H1 (cell line): ENCODE results near the gene RIN1. TPM values are rescaled to one million over a fixed set of nuclear protein-coding genes. Genes with fewer than 3 reads are reported as not detected.

ENCODE experiments used
- BCL11A ChIP-seq, 2 experiments: IDR thresholded peaks; one replicate each; pipeline ENCODE4 v1.6.1; 2011; ENCODE audit warnings: low read depth in 2 of 2, low read length in 2 of 2, mild to moderate bottlenecking in 2 of 2
- BRCA1 ChIP-seq: IDR thresholded peaks from 2 replicates; pipeline ENCODE4 v1.6.1; 2012; ENCODE audit warnings: low read depth, low read length, improper control_type of control experiment
- CHD2 ChIP-seq: IDR thresholded peaks from 2 replicates; pipeline ENCODE4 v1.6.1; 2012; ENCODE audit warnings: low read length, improper control_type of control experiment
- CTBP2 ChIP-seq: IDR thresholded peaks from 2 replicates; pipeline ENCODE4 v1.7.0; 2011; ENCODE audit warnings: borderline replicate concordance, mild to moderate bottlenecking, moderate library complexity, mixed read lengths, low read length; ENCODE audit not compliant: insufficient read depth, insufficient read length
- EP300 ChIP-seq, 2 experiments: IDR thresholded peaks; 1 replicate in 1 of 2; 2 replicates in 1 of 2; pipeline ENCODE4 v1.6.1; 2011 to 2012; ENCODE audit warnings: low read depth in 2 of 2, low read length in 2 of 2, mild to moderate bottlenecking in 2 of 2, borderline replicate concordance in 1 of 2, inconsistent platforms in 1 of 2, moderate library complexity in 1 of 2
- KDM1A ChIP-seq: fragments of 200-600, 300-600 bp; sonication (generic); IDR thresholded peaks from 2 replicates; pipeline ENCODE4 v1.7.1; 2016; ENCODE audit warnings: mild to moderate bottlenecking, low read length, borderline replicate concordance
- KDM5A ChIP-seq: fragments of 200-600 bp; IDR thresholded peaks from 2 replicates; pipeline ENCODE4 v1.7.1; 2012; ENCODE audit warnings: mild to moderate bottlenecking, low read length, inconsistent platforms, mixed read lengths
- MAFK ChIP-seq: IDR thresholded peaks from 2 replicates; pipeline ENCODE4 v1.6.1; 2012; ENCODE audit warnings: low read depth, mild to moderate bottlenecking, improper control_type of control experiment, low read length
- NRF1 ChIP-seq: IDR thresholded peaks from 2 replicates; pipeline ENCODE4 v1.6.1; 2011; ENCODE audit warnings: mild to moderate bottlenecking, low read depth, low read length, improper control_type of control experiment
- PHF8 ChIP-seq: fragments of 200-600 bp; sonication (generic); conservative IDR thresholded peaks from 2 replicates; pipeline ENCODE4 v1.7.1; 2012; ENCODE audit warnings: low read depth, mild to moderate bottlenecking, inconsistent platforms, low read length, moderate library complexity
- POLR2A ChIP-seq, 2 experiments: IDR thresholded peaks; 1 replicate in 1 of 2; 2 replicates in 1 of 2; pipeline ENCODE4 v1.6.1; 2011; ENCODE audit warnings: low read depth in 2 of 2, low read length in 2 of 2, mild to moderate bottlenecking in 2 of 2; ENCODE audit errors: control extremely low read depth in 1 of 2
- POLR2AphosphoS5 ChIP-seq: IDR thresholded peaks from 2 replicates; pipeline ENCODE4 v1.6.1; 2011; ENCODE audit warnings: low read depth, low read length
- RBBP5 ChIP-seq: IDR thresholded peaks from 2 replicates; pipeline ENCODE4 v1.7.1; 2012; ENCODE audit warnings: low read depth, mild to moderate bottlenecking, inconsistent platforms, low read length, moderate library complexity, borderline replicate concordance
- SIRT6 ChIP-seq: IDR thresholded peaks from one replicate; pipeline ENCODE4 v1.7.1; 2012; ENCODE audit warnings: low read length, inconsistent platforms
- SP1 ChIP-seq: IDR thresholded peaks from 2 replicates; pipeline ENCODE4 v1.6.1; 2011; ENCODE audit warnings: low read depth, low read length
- SP2 ChIP-seq: IDR thresholded peaks from 2 replicates; pipeline ENCODE4 v1.6.1; 2012; ENCODE audit warnings: mild to moderate bottlenecking, low read length, inconsistent platforms
- SP4 ChIP-seq: IDR thresholded peaks from 2 replicates; pipeline ENCODE4 v1.6.1; 2012; ENCODE audit warnings: low read length, inconsistent platforms
- SRF ChIP-seq: IDR thresholded peaks from 2 replicates; pipeline ENCODE4 v1.6.1; 2011; ENCODE audit warnings: mild to moderate bottlenecking, low read depth, low read length, moderate library complexity
- TAF1 ChIP-seq: IDR thresholded peaks from 2 replicates; pipeline ENCODE4 v1.6.1; 2011; ENCODE audit warnings: mild to moderate bottlenecking, low read depth, low read length
- TBP ChIP-seq: IDR thresholded peaks from 2 replicates; pipeline ENCODE4 v1.6.1; 2011; ENCODE audit warnings: low read depth, low read length, improper control_type of control experiment
- YY1 ChIP-seq: IDR thresholded peaks from 2 replicates; pipeline ENCODE4 v1.6.1; 2011; ENCODE audit warnings: low read depth, mild to moderate bottlenecking, low read length
- polyA plus RNA-seq, 7 experiments: library from polyadenylated mRNA; depleted of rRNA in 3 of 7; stranded (reverse) in 5 of 7; unstranded in 2 of 7; fragments of >200 nt in 5 of 7; fragments of 200-250 nt in 2 of 7; gene quantifications; 1 replicate in 5 of 7; 2 replicates in 1 of 7; 4 replicates in 1 of 7; pipeline versions ENCODE4 v1.2.1 to v1.2.3, GENCODE V29; 2011 to 2013; ENCODE audit warnings: missing spikeins in 2 of 7, mixed read lengths in 2 of 7
- total RNA-seq: library from RNA; stranded (reverse); fragmentation: NEBNext Ultra II Directional; extraction: Animal tissue kit (Norgen Biotek cat#: 25700); gene quantifications from 2 replicates; pipeline ENCODE4 v1.2.1, GENCODE V29; 2021
- TF ChIP-seq, protein P1 (sequence below), 3 experiments: IDR thresholded peaks; 1 replicate in 2 of 3; 2 replicates in 1 of 3; pipeline versions ENCODE4 v1.5.1 to v1.6.1; 2011; ENCODE audit warnings: low read length in 3 of 3, mild to moderate bottlenecking in 3 of 3, inconsistent platforms in 2 of 3, low read depth in 1 of 3, moderate library complexity in 1 of 3; ENCODE audit not compliant: insufficient read depth in 1 of 3; ENCODE audit errors: control extremely low read depth in 1 of 3

The RIN1 gene
- total and polyA plus RNA-seq, 2 of the 8 experiments (the other 6 are each of a cell fraction or from before 2014, with no cell fraction given) = 2.5 to 5.4 TPM

DNA sequence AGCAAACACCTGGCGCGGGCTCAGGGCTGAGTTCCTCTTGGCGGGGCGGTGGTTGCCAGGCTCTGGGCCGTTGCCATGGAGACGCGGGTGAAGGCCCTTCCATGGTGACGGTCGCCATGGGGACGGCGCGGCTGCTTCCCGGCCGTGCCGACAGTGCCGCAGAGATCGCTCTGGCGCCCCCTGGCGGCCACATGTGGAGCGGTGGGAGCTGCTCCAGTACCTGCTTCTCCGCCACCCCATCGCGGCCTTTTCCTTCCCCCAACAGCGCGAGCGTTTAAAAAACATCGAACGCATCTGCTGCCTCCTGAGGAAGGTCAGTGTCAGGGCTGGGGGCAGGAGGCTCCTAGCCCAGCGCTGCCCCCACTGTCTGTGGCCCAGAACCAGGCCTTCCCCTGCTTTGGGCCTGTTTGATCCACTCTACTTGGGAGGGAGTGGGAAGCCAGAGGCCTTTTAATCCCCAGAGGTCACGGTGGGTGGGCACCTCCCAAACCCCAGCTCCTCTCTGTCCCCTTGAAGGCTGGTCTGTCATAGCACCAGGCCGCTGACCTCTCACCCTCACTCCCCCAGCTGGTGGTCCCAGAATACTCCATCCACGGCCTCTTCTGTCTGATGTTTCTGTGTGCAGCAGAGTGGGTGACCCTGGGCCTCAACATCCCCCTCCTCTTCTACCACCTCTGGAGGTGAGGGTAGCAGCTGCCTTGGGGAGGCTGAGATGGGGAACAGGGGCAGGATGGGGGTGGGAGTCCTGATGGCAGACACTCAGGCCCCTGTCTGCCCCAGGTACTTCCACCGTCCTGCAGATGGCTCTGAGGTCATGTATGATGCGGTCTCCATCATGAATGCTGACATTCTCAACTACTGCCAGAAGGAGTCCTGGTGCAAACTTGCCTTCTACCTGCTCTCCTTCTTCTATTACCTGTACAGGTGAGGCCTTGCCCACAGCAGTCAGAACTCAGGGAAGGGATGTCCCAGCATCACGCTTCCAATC is 53.5 kb downstream of the RIN1 start (continued):
- TF ChIP-seq NRF1 = no peak
- 0 out of 3 replicates have a peak, but pooled peaks of 1 of the 2 experiments have one; percentile 28 for TF ChIP-seq POLR2A (IDR thresholded peaks at IDR 0.05; ENCODE audit: control extremely low read depth in 1 of 2, low read depth in 2 of 2, low read length in 2 of 2)
- peak; percentile 63; the same call in 1 of the 2 replicates for TF ChIP-seq CHD2
- no peak for TF ChIP-seq PHF8
- TF ChIP-seq SP2 = no peak
- no peak for TF ChIP-seq KDM5A
- no peak for TF ChIP-seq TAF1
- TF ChIP-seq YY1 = peak; percentile 57; the same call in 1 of the 2 replicates
- peak in 1 of 2 experiments; percentile 23; a peak in 2 of 3 replicates for TF ChIP-seq EP300 (IDR thresholded peaks at IDR 0.05; ENCODE audit: borderline replicate concordance in 1 of 2, low read depth in 2 of 2, low read length in 2 of 2)
- TF ChIP-seq SP1 = no peak
- TF ChIP-seq TBP = no peak
- 0 out of 2 replicates have a peak, but pooled peaks have one; percentile 20 for TF ChIP-seq KDM1A
- no peak for TF ChIP-seq SIRT6
- TF ChIP-seq RBBP5 = no peak
- TF ChIP-seq SP4 = no peak
- TF ChIP-seq, protein P1, sequence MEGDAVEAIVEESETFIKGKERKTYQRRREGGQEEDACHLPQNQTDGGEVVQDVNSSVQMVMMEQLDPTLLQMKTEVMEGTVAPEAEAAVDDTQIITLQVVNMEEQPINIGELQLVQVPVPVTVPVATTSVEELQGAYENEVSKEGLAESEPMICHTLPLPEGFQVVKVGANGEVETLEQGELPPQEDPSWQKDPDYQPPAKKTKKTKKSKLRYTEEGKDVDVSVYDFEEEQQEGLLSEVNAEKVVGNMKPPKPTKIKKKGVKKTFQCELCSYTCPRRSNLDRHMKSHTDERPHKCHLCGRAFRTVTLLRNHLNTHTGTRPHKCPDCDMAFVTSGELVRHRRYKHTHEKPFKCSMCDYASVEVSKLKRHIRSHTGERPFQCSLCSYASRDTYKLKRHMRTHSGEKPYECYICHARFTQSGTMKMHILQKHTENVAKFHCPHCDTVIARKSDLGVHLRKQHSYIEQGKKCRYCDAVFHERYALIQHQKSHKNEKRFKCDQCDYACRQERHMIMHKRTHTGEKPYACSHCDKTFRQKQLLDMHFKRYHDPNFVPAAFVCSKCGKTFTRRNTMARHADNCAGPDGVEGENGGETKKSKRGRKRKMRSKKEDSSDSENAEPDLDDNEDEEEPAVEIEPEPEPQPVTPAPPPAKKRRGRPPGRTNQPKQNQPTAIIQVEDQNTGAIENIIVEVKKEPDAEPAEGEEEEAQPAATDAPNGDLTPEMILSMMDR (IDR thresholded peaks at IDR 0.05; ENCODE audit: control extremely low read depth in 1 of 3, insufficient read depth in 1 of 3, low read depth in 1 of 3, low read length in 3 of 3) = peak; percentile 91 to 95 (median 95)
- no peak; the same call in none of the 2 replicates for TF ChIP-seq POLR2AphosphoS5
- no peak for TF ChIP-seq CTBP2
- TF ChIP-seq BRCA1 = no peak
- TF ChIP-seq MAFK = no peak
- TF ChIP-seq SRF = peak; percentile 56; the same call in 1 of the 2 replicates
- no peak for TF ChIP-seq BCL11A (IDR thresholded peaks at IDR 0.05; ENCODE audit: low read depth in 2 of 2, low read length in 2 of 2)
